Fibroblast of lung (primary cell): Measurements from ENCODE around the gene RNU2-63P. TPM values are rescaled to one million over a fixed set of nuclear protein-coding genes. Genes with fewer than 3 reads are reported as not detected.
"Not testable (repeated sequence)": the region's sequence is repeated elsewhere in the genome, so short reads cannot be mapped to it uniquely, and the experiment has no call there.

Experiments
- DNase-seq, 2 donors: peaks; one replicate each; pipeline versions ENCODE4 v3.0.0 to v3.0.0-alpha.2; 2010; ENCODE audit warnings: low read depth in 2 of 2
- H2AFZ ChIP-seq: 2 replicates; pipeline ENCODE4 v1.5.1; 2012; ENCODE audit warnings: low read length, control low read depth, inconsistent platforms
- H3K27ac ChIP-seq: 2 replicates; pipeline ENCODE4 v1.5.1; 2011; ENCODE audit warnings: low read length, control low read depth; ENCODE audit not compliant: insufficient read depth
- H3K27me3 ChIP-seq: 2 replicates; pipeline ENCODE4 v1.5.1; 2011; ENCODE audit warnings: mild to moderate bottlenecking, low read length; ENCODE audit not compliant: control insufficient read depth, insufficient read depth
- H3K36me3 ChIP-seq: 2 replicates; pipeline ENCODE4 v1.5.1; 2011; ENCODE audit warnings: low read length; ENCODE audit not compliant: control insufficient read depth, insufficient read depth
- H3K4me1 ChIP-seq: 2 replicates; pipeline ENCODE4 v1.5.1; 2011; ENCODE audit warnings: low read length; ENCODE audit not compliant: control insufficient read depth, insufficient read depth; ENCODE audit errors: extremely low read depth
- H3K4me2 ChIP-seq: 2 replicates; pipeline ENCODE4 v1.5.1; 2011; ENCODE audit warnings: low read length, control low read depth; ENCODE audit not compliant: insufficient read depth; ENCODE audit errors: extremely low read depth
- H3K4me3 ChIP-seq, 4 experiments: fragments of 200-600 bp in 1 of 4; sonication (generic) in 1 of 4; replicated peaks in 1 of 4; 2 replicates each; pipeline ENCODE4 v1.5.1; 2011 to 2016; ENCODE audit warnings: low read length in 4 of 4, low read depth in 3 of 4, mild to moderate bottlenecking in 3 of 4, control low read depth in 2 of 4, inconsistent platforms in 1 of 4, mixed read lengths in 1 of 4; ENCODE audit not compliant: insufficient read depth in 1 of 4; ENCODE audit errors: control extremely low read depth in 1 of 4
- H3K79me2 ChIP-seq: 2 replicates; pipeline ENCODE4 v1.5.1; 2012; ENCODE audit warnings: mild to moderate bottlenecking, low read length, inconsistent platforms; ENCODE audit not compliant: control insufficient read depth, insufficient read depth
- H3K9ac ChIP-seq: 2 replicates; pipeline ENCODE4 v1.5.1; 2011; ENCODE audit warnings: mild to moderate bottlenecking, low read length, control low read depth; ENCODE audit not compliant: insufficient read depth
- H3K9me3 ChIP-seq: 2 replicates; pipeline ENCODE4 v1.5.1; 2012; ENCODE audit warnings: low read depth, low read length; ENCODE audit not compliant: control insufficient read depth, insufficient read depth
- H4K20me1 ChIP-seq: 2 replicates; pipeline ENCODE4 v1.5.1; 2011; ENCODE audit warnings: low read length; ENCODE audit not compliant: control insufficient read depth, insufficient read depth; ENCODE audit errors: extremely low read depth
- CTCF ChIP-seq, 2 donors: IDR thresholded peaks in 1 of 2; conservative IDR thresholded peaks in 1 of 2; 1 replicate in 1 of 2; 2 replicates in 1 of 2; pipeline ENCODE4 v1.5.1; 2011 to 2012; ENCODE audit warnings: low read length in 2 of 2, control low read depth in 1 of 2, inconsistent platforms in 1 of 2, low read depth in 1 of 2, mild to moderate bottlenecking in 1 of 2
- EZH2 ChIP-seq: IDR thresholded peaks from 2 replicates; pipeline ENCODE4 v1.5.1; 2012; ENCODE audit warnings: low read length, control low read depth, mild to moderate bottlenecking; ENCODE audit errors: missing control alignments
- polyA plus RNA-seq, 2 donors: library from polyadenylated mRNA; depleted of rRNA in 1 of 2; stranded (reverse) in 1 of 2; unstranded in 1 of 2; fragments of >200 nt; gene quantifications; 2 replicates each; pipeline ENCODE4 v1.2.1, GENCODE V29; 2011 to 2012; ENCODE audit warnings: missing spikeins in 1 of 2
- total RNA-seq: library from RNA; depleted of rRNA; stranded (reverse); fragments of >200 nt; gene quantifications from 2 replicates; pipeline ENCODE4 v1.2.1, GENCODE V29; 2014

RNU2-63P gene
- total and polyA plus RNA-seq, 2 donors (not counting 1 experiment from before 2014, with no cell fraction given) = 268 TPM; not detected in 1

- no peaks in the 10 kb centered on the region for H3K36me3 ChIP-seq
- no peak overlapping the region for H2AFZ ChIP-seq
- H3K4me2 ChIP-seq = no peak overlapping the region
- H3K4me3 ChIP-seq = no peak overlapping the region
- no peaks in the 10 kb centered on the region for H3K79me2 ChIP-seq
- H3K4me1 ChIP-seq = no peaks in the 10 kb centered on the region
- H3K27me3 ChIP-seq = no peaks in the 10 kb centered on the region
- TF ChIP-seq EZH2 = no peak
- TF ChIP-seq CTCF (conservative IDR thresholded peaks at IDR 0.05 in 1 of 2, IDR thresholded peaks at IDR 0.05 in 1 of 2; ENCODE audit: low read depth in 1 of 2, low read length in 2 of 2) = no peak
- DNase-seq = no peak
- H3K9ac ChIP-seq = no peak overlapping the region
- no peak overlapping the region for H3K27ac ChIP-seq
- H3K9me3 ChIP-seq = no peaks in the 10 kb centered on the region
- no peaks in the 10 kb centered on the region for H4K20me1 ChIP-seq
Measured at GRCh38 chr2:88002359-88002707, 14.0 kb downstream of the RNU2-63P start.

GRCh38 chr2:88000474-88000873, 15.9 kb downstream of the RNU2-63P start:
- H4K20me1 ChIP-seq, H3K9me3 ChIP-seq, H3K4me3 ChIP-seq, H3K4me2 ChIP-seq, H3K27me3 ChIP-seq, DNase-seq, H3K27ac ChIP-seq, H3K36me3 ChIP-seq, H3K9ac ChIP-seq, H3K79me2 ChIP-seq, H2AFZ ChIP-seq, H3K4me1 ChIP-seq: not testable (repeated sequence)

GRCh38 chr2:87996570-87996969, 19.8 kb downstream of the RNU2-63P start:
- no peak overlapping the region for H3K9ac ChIP-seq
- TF ChIP-seq EZH2 (no peak), CTCF (conservative IDR thresholded peaks at IDR 0.05 in 1 of 2, IDR thresholded peaks at IDR 0.05 in 1 of 2; ENCODE audit: low read depth in 1 of 2, low read length in 2 of 2) (no peak)
- no peak for DNase-seq

More at GRCh38 chr2:87996570-87996969, 19.8 kb downstream of the RNU2-63P start:
- Histone ChIP-seq H3K36me3 (no peaks in the 10 kb centered on the region), H3K79me2 (no peaks in the 10 kb centered on the region), H3K4me1 (no peaks in the 10 kb centered on the region), H2AFZ (no peak overlapping the region), H3K27me3 (no peaks in the 10 kb centered on the region), H4K20me1 (no peaks in the 10 kb centered on the region), H3K27ac (no peak overlapping the region), H3K4me2 (no peak overlapping the region), H3K4me3 (no peak overlapping the region), H3K9me3 (no peaks in the 10 kb centered on the region)
